Colonic mucosa (tissue), 4 donors: Measurements from ENCODE around the gene DDX25. TPM values are rescaled to one million over a fixed set of nuclear protein-coding genes. Genes with fewer than 3 reads are reported as not detected.

Experiments
- DNase-seq: peaks from one replicate; pipeline ENCODE4 v3.0.0-alpha.2; 2020
- H3K27ac ChIP-seq: fragments of 200-600 bp; one replicate; pipeline ENCODE4 v1.8.0; 2021
- H3K27me3 ChIP-seq: fragments of 200-600 bp; one replicate; pipeline ENCODE4 v1.8.0; 2021
- H3K36me3 ChIP-seq: fragments of 200-600 bp; one replicate; pipeline ENCODE4 v1.8.0; 2021
- H3K4me1 ChIP-seq: fragments of 200-600 bp; one replicate; pipeline ENCODE4 v1.8.0; 2021; ENCODE audit warnings: mild to moderate bottlenecking
- H3K4me3 ChIP-seq: fragments of 200-600 bp; one replicate; pipeline ENCODE4 v1.8.0; 2021
- H3K9ac ChIP-seq, 2 donors: one replicate each; pipeline ENCODE4 v1.7.0; 2013; ENCODE audit warnings: control low read depth in 2 of 2, low read depth in 2 of 2, low read length in 2 of 2
- H3K9me3 ChIP-seq: fragments of 200-600 bp; one replicate; pipeline ENCODE4 v1.8.0; 2021
- intact Hi-C: fragments of 100-400 bp; cut with DNase I; formaldehyde crosslinking; loops from one replicate; pipeline ENCODE4 v1.14.1; 2022
- total RNA-seq, 2 donors: library from RNA; stranded (reverse); fragmentation: NEBNext Ultra II Directional in 1 of 2; extraction: Animal tissue kit (Norgen Biotek cat#: 25700) in 1 of 2; gene quantifications; one replicate each; pipeline ENCODE4 v1.2.1, GENCODE V29; 2021
- TF ChIP-seq, protein P1 (sequence below): fragments of 200-600 bp; IDR thresholded peaks from one replicate; pipeline ENCODE4 v1.8.0; 2022; ENCODE audit warnings: antibody characterized with exemption, mild to moderate bottlenecking
- donor health status: healthy.
- donor health status: DM: no; HTN: no; CAD: no.
- donor health status: DM: no; HTN: no; CAD: no.

The DDX25 gene
- total RNA-seq, 2 donors from 2014 or later = 0.16 TPM; not detected in 1

- intact Hi-C loops = no loop called here
- TF ChIP-seq, protein P1, sequence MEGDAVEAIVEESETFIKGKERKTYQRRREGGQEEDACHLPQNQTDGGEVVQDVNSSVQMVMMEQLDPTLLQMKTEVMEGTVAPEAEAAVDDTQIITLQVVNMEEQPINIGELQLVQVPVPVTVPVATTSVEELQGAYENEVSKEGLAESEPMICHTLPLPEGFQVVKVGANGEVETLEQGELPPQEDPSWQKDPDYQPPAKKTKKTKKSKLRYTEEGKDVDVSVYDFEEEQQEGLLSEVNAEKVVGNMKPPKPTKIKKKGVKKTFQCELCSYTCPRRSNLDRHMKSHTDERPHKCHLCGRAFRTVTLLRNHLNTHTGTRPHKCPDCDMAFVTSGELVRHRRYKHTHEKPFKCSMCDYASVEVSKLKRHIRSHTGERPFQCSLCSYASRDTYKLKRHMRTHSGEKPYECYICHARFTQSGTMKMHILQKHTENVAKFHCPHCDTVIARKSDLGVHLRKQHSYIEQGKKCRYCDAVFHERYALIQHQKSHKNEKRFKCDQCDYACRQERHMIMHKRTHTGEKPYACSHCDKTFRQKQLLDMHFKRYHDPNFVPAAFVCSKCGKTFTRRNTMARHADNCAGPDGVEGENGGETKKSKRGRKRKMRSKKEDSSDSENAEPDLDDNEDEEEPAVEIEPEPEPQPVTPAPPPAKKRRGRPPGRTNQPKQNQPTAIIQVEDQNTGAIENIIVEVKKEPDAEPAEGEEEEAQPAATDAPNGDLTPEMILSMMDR = no peak
- DNase-seq = no peak
- Histone ChIP-seq H3K27me3 (no peaks in the 10 kb centered on the region), H3K4me3 (no peak overlapping the region), H3K4me1 (no peaks in the 10 kb centered on the region), H3K27ac (no peak overlapping the region), H3K9ac (no peak overlapping the region), H3K36me3 (no peaks in the 10 kb centered on the region), H3K9me3 (no peaks in the 10 kb centered on the region)
These were observed 28.9 kb downstream of the DDX25 start for GRCh38 chr11:125933030-125933813.

DNA sequence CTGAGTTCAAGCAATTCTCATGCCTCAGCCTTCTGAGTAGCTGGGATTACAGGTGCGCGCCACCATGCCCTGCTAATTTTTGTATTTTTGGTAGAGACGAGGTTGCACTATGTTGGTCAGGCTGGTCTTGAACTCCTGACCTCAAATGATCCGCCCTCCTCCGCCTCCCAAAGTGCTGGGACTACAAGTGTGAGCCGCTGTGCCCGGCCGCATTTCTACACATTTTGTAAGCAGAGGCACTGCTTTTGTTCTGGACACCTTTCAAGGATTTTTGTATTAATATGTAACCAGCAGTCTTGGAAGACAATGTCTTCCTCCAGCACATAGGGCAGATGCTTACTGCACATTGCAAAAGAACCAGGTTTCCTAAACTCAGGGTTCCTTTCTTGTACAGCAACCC, 30.2 kb downstream of the DDX25 start:
- DNase-seq = no peak
- Histone ChIP-seq H3K9ac (no peak overlapping the region), H3K27ac (no peak overlapping the region), H3K36me3 (no peaks in the 10 kb centered on the region), H3K9me3 (no peaks in the 10 kb centered on the region), H3K4me1 (no peaks in the 10 kb centered on the region), H3K27me3 (no peaks in the 10 kb centered on the region), H3K4me3 (no peak overlapping the region)
- intact Hi-C loops = no loop called here
- TF ChIP-seq, protein P1 = no peak

DNA sequence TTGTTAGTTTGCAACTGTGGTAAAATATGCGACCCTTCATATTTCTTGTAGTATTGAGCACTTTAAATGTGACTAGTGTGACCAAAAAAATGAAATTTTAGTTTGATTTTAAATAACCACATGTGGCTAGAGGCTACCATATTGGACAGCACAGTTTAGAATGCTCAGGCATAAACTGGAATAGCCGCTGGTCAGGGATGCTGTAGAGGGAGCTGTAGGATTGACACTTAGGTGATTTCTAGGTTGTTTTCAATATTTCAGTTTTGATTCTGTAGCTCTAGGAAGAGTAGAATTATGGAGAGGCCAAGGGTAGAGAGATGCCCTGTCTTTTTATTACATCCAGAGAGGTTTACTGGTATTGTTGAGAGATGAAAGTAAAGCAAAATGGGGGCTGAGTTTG, 30.7 kb downstream of the DDX25 start:
- H3K4me1 ChIP-seq = no peaks in the 10 kb centered on the region
- TF ChIP-seq, protein P1 = no peak
- H3K36me3 ChIP-seq = no peaks in the 10 kb centered on the region
- no peaks in the 10 kb centered on the region for H3K27me3 ChIP-seq
- DNase-seq = no peak
- intact Hi-C loops = no loop called here
- no peaks in the 10 kb centered on the region for H3K9me3 ChIP-seq
- no peak overlapping the region for H3K9ac ChIP-seq
- H3K27ac ChIP-seq = no peak overlapping the region
- no peak overlapping the region for H3K4me3 ChIP-seq

- Histone ChIP-seq H3K9me3 (no peaks in the 10 kb centered on the region), H3K4me1 (no peaks in the 10 kb centered on the region), H3K27me3 (no peaks in the 10 kb centered on the region), H3K36me3 (no peaks in the 10 kb centered on the region), H3K4me3 (no peak overlapping the region), H3K27ac (no peak overlapping the region), H3K9ac (no peak overlapping the region)
- DNase-seq = no peak
- intact Hi-C loops = no loop called here
- TF ChIP-seq, protein P1 = no peak
These were observed 31.4 kb downstream of the DDX25 start for GRCh38 chr11:125935618-125936199.

DNA sequence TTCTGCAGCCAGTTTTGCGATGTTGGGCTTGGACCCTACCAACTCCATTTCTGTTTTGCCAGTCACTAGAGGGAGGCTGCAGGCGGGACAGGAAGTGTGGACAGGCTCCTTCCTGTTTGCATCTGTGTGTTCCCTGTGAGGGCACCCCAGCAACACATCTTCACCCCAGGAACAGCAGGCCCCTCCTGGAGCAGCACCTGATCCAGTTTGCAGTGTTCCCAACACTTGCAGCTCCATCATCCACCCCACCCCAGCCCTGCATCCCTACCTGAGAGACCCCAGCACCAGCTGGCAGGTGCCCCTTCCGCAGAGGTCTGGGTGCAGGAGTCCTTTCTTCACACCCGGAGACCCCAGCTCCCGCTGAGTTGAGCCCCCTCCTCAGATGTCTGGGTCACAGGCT, 34.1 kb downstream of the DDX25 start:
- H3K9ac ChIP-seq = no peak overlapping the region
- H3K4me1 ChIP-seq = no peaks in the 10 kb centered on the region
- DNase-seq = no peak
- intact Hi-C loops = no loop called here
- H3K4me3 ChIP-seq = no peak overlapping the region
- H3K9me3 ChIP-seq = no peaks in the 10 kb centered on the region
- H3K27me3 ChIP-seq = no peaks in the 10 kb centered on the region
- H3K27ac ChIP-seq = no peak overlapping the region
- TF ChIP-seq, protein P1 = no peak
- H3K36me3 ChIP-seq = no peaks in the 10 kb centered on the region
